Measurements from ENCODE around the gene TPK1.
A peak's percentile ranks its signal among the peaks of the same experiment; 100 is the strongest.

The TPK1 gene

DNA sequence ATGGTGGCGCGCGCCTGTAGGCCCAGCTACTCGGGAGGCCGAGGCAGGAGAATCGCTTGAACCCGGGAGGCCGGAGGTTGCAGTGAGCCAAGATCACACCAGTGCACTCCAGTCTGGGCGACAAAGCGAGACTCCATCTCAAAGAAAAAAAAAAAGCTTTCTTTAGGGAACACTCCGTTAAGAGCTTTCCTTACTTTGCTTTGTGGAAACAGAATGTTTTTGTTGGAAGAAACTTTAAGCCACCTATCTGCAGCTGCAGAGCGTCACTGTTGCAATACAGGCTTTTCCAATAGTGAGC is 641 bp upstream of the TPK1 start:
- Mint-ChIP-seq H3K27ac (peak overlapping the region; percentile 96), H3K27me3 (no peaks in the 10 kb centered on the region), H3K4me1 (peaks cover 15% of the 10 kb centered on the region), H3K4me3 (peak overlapping the region; percentile 73), H3K36me3 (peaks cover 7% of the 10 kb centered on the region), H3K9me3 (peaks cover 7% of the 10 kb centered on the region)
- DNase-seq (ENCODE audit: low spot score in 2 of 2) (no peak), ATAC-seq (ENCODE audit: low read depth) (no peak)

DNA sequence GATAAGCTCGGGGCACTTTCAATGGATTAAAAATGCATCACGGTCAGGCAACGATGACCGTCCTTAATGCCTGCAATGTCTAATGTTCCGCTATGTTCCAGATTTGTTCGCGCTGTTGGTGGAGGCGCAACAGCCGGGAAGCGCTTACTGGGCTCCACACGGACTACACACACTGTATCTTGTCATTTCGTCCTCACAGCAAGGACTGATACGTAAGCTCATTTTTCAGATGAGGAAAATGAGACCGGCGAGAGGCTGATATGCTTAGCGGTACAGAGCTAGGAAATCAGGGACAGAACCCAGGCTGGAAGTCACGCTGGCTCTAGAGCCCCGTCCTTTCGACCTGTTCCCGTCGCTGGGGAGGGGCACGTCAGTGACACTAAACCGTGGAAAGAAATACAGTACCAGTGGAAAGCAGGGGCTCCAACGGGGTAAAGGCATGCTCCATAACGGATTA is 670 bp downstream of the TPK1 start:
- H3K4me1 Mint-ChIP-seq = peaks cover 19% of the 10 kb centered on the region
- ATAC-seq (ENCODE audit: low read depth) (peak; percentile 20), DNase-seq (ENCODE audit: low spot score in 2 of 2) (no peak)
- peak overlapping the region; percentile 100 for H3K4me3 Mint-ChIP-seq
- peaks cover 8% of the 10 kb centered on the region for H3K9me3 Mint-ChIP-seq
- peaks cover 11% of the 10 kb centered on the region for H3K36me3 Mint-ChIP-seq
- no peaks in the 10 kb centered on the region for H3K27me3 Mint-ChIP-seq
- peak overlapping the region; percentile 96 for H3K27ac Mint-ChIP-seq

DNA sequence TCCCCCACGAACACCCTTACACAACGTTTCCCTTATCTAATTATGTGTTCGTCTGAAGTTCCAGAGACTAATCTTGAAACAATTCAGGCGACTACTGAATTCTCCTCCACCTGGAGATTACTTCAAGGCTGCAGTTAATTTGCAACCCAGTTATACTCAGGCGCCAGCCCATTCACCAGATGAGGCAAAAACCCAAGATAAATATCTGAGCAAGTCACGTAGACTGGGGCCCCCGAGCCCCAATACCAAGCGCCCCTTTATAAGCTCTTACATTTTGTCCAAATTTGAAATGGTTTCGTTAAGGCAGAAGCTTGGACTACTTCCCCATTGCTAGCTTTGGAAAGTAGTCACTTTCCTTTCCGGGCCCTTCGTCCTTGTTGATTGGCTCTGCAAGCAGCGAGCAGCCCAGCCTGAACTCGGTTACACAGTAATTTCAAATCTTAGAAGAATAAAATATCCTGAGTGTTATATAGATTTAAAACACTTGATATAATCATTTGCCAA is 1.2 kb downstream of the TPK1 start:
- peak; percentile 36 for ATAC-seq (ENCODE audit: low read depth)
- Mint-ChIP-seq H3K27me3 (no peaks in the 10 kb centered on the region), H3K27ac (peak overlapping the region; percentile 96), H3K4me3 (peak overlapping the region; percentile 100), H3K4me1 (peaks cover 22% of the 10 kb centered on the region), H3K9me3 (peaks cover 8% of the 10 kb centered on the region), H3K36me3 (peaks cover 11% of the 10 kb centered on the region)
- peak in 1 of 2 donors; percentile 30 for DNase-seq (ENCODE audit: low spot score in 2 of 2)

DNA sequence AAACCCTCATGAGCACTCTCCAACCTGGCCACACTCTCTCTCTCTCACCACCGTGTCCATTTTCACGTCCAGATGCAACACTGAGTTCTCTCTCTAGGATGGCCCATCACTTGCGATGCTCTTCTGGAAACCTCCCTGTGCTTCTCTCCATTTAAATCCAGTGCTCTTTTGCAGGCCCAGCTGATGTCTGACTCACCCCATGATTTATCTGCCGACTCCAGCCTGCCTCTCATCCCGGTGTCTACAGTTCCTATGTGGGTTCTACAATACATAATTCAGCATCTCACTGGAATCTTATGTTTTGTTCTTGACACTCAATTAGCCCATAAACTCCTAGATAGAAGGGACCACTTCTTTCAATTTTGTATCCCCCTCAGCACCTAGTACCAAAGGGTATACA is 5.0 kb downstream of the TPK1 start:
- Mint-ChIP-seq H3K9me3 (peaks cover 3% of the 10 kb centered on the region), H3K27ac (no peak overlapping the region)
- no peak for DNase-seq (ENCODE audit: low spot score in 2 of 2)

DNA sequence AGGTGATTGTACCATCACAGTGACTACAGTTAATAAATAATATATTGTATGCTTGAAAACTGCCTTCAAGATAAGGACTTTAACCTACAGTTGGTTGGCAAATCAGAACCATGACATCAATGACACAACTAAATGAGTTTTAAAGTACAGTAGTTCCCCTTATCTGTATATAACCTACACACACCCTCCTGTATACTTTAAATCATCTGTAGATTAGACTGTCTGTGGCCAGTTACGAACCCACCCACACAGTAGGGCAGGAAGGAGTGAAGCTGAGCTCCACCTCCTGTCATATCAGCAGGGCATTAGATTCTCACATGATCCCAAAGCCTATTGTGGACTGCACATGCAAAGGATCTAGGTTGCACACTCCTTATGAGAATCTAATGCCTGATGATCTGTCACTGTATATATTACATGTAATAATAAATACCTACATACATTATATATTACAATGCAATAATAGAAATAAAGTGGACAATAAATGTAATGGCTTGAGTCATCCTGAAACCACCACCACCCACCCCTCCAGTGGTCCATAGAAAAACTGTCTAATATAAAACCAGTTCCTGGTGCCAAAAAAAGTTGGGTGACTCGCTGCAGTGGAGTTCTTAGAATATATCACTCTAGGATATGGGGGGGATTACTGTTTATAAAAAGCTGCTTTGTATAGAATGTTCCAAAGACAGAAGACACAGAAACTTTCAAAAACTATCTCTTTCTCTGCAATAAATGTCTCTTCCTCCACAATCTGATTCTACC is 5.6 kb downstream of the TPK1 start:
- Mint-ChIP-seq H3K36me3 (peaks cover 10% of the 10 kb centered on the region), H3K4me1 (peaks cover 23% of the 10 kb centered on the region), H3K27me3 (no peaks in the 10 kb centered on the region), H3K9me3 (peaks cover 3% of the 10 kb centered on the region), H3K27ac (no peak overlapping the region), H3K4me3 (no peak overlapping the region)
- no peak for ATAC-seq (ENCODE audit: low read depth)
- DNase-seq (ENCODE audit: low spot score in 2 of 2) = no peak

More for the DNA sequence above, 5.0 kb downstream of the TPK1 start:
- peaks cover 10% of the 10 kb centered on the region for H3K36me3 Mint-ChIP-seq
- peaks cover 20% of the 10 kb centered on the region for H3K4me1 Mint-ChIP-seq
- ATAC-seq (ENCODE audit: low read depth) = no peak
- no peak overlapping the region for H3K4me3 Mint-ChIP-seq
- no peaks in the 10 kb centered on the region for H3K27me3 Mint-ChIP-seq

DNA sequence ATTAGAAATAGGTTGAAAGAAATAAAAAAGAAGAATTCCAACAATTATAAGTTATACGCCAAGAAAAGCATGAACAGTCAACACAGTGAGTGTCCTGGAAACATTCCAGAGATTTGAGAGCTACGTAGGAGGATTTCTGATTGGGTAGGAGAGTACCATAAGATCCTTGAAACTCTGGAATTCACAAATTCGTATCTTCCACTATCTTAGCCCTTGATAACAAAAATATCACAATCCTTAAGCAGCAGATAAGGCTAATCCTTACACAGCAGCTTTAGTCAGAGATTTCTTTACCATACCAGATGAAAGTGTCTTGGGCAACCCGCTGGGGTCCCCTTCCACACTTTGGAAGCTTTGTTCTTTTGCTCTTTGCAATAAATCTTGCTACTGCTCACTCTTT is 8.2 kb downstream of the TPK1 start:
- Mint-ChIP-seq H3K4me1 (peaks cover 24% of the 10 kb centered on the region), H3K4me3 (no peak overlapping the region), H3K27ac (no peak overlapping the region), H3K36me3 (peaks cover 10% of the 10 kb centered on the region), H3K27me3 (no peaks in the 10 kb centered on the region), H3K9me3 (peaks cover 3% of the 10 kb centered on the region)
- no peak for ATAC-seq (ENCODE audit: low read depth)
- no peak for DNase-seq (ENCODE audit: low spot score in 2 of 2)

DNA sequence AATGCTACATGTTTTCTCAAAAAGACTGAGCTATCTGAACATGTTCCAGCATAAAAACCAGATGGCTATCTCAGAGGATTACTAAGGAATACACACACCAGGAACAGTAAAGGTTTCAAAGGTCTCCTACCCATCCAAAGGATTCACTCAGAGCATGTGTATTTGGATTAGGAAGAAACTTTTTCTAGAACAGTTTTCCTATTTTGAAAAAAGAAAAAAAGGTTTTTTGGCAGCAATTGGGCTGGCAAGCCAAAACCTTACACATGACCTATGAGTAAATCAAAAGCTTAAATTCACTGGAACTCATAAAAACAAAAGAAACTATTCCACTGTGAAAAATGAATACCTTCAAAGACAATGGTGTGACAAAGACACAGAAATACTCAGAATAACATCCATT is 9.6 kb downstream of the TPK1 start:
- no peaks in the 10 kb centered on the region for H3K27me3 Mint-ChIP-seq
- no peak overlapping the region for H3K4me3 Mint-ChIP-seq
- DNase-seq (ENCODE audit: low spot score in 2 of 2) (no peak), ATAC-seq (ENCODE audit: low read depth) (no peak)
- peak overlapping the region; percentile 80 for H3K27ac Mint-ChIP-seq
- H3K36me3 Mint-ChIP-seq = peaks cover 10% of the 10 kb centered on the region
- H3K9me3 Mint-ChIP-seq = peaks cover 3% of the 10 kb centered on the region
- H3K4me1 Mint-ChIP-seq = peaks cover 36% of the 10 kb centered on the region

DNA sequence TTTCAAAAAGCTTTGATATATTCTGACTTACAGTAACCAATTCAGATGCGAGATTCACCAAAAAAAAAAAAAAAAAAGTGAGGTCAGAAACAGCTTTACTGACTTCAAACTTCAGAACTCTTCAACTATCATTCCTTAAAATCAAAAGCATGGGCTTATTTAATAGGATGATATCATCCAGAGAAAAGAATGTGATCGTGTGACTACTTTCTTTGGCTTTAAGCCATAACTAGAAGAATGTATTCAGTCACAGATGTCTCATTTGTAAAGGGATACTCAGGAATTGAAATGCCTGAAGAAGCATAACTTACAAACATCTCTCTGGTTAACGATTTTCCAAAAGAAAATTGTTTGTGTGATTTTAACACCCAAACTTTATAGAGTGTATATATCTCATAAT is 11.5 kb downstream of the TPK1 start:
- ATAC-seq (ENCODE audit: low read depth) (no peak), DNase-seq (ENCODE audit: low spot score in 2 of 2) (no peak)
- no peaks in the 10 kb centered on the region for H3K27me3 Mint-ChIP-seq
- H3K9me3 Mint-ChIP-seq = no peaks in the 10 kb centered on the region
- H3K27ac Mint-ChIP-seq = no peak overlapping the region
- H3K4me1 Mint-ChIP-seq = peaks cover 44% of the 10 kb centered on the region
- peaks cover 4% of the 10 kb centered on the region for H3K36me3 Mint-ChIP-seq
- no peak overlapping the region for H3K4me3 Mint-ChIP-seq

DNA sequence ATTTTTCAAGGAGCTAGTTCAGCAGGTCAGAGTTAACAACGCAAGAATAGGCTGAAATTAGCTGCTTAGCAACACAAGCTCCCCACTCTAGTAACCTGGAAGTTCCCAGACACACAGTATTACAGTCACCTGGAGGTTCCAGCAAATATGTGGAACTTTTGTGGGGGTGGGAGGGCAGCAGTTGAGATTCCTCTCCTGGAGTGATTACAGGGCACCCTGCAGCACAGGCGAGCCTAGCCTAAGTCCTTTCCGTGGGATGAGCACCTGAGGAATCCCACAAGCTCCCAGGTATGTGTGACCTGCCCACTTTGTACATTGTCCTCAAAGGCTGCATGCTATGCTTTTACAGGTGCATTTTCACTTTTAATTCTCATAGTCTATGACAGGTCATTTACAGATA is 13.6 kb downstream of the TPK1 start:
- Mint-ChIP-seq H3K27ac (no peak overlapping the region), H3K36me3 (peaks cover 2% of the 10 kb centered on the region), H3K4me1 (peaks cover 52% of the 10 kb centered on the region), H3K9me3 (no peaks in the 10 kb centered on the region), H3K4me3 (no peak overlapping the region), H3K27me3 (no peaks in the 10 kb centered on the region)
- DNase-seq (ENCODE audit: low spot score in 2 of 2) = no peak
- ATAC-seq (ENCODE audit: low read depth) = no peak

DNA sequence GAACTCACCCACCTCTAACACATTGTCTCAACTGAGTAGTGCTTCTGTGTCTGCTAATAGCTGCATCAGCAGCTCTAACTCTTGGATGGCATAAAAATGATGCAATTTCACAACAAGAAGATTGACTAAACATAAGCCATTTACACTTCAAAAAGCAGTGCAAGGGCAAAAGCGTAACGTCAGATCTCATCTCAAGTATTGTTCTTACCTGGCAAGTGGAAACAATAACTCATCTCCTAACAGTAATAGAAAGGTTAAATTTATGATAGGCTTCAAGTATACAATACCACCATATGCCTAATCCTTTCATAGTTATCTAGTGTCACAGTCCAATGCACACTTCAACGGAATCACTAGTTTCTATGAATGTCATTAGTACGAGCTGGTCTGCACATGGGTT is 14.8 kb downstream of the TPK1 start:
- Mint-ChIP-seq H3K27ac (peak overlapping the region; percentile 82), H3K9me3 (no peaks in the 10 kb centered on the region), H3K27me3 (no peaks in the 10 kb centered on the region), H3K4me1 (peaks cover 51% of the 10 kb centered on the region), H3K4me3 (peak overlapping the region; percentile 12), H3K36me3 (peaks cover 2% of the 10 kb centered on the region)
- DNase-seq (ENCODE audit: low spot score in 2 of 2) (no peak), ATAC-seq (ENCODE audit: low read depth) (no peak)

DNA sequence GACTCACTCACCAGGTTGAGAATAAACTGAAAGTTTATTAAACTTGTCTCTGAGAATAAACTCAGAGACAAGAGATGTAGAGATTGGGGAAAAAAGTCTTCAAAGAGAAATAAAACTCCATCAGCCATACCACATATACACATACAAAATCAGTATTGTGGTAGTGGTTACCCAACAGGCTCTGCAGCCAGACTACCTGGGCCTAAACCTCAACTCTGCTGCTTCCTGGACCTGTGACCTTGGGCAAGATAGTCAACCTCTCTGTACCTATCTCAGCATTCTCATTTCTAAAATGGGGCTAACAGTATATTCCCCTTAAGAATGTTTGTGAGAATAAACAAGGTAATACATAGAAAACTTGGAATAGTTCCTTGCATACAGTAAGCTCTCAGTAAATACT is 15.3 kb downstream of the TPK1 start:
- H3K9me3 Mint-ChIP-seq = no peaks in the 10 kb centered on the region
- H3K27ac Mint-ChIP-seq = peak overlapping the region; percentile 87
- H3K4me1 Mint-ChIP-seq = peaks cover 48% of the 10 kb centered on the region
- H3K36me3 Mint-ChIP-seq = peaks cover 2% of the 10 kb centered on the region
- no peak for DNase-seq (ENCODE audit: low spot score in 2 of 2)
- H3K27me3 Mint-ChIP-seq = no peaks in the 10 kb centered on the region
- no peak for ATAC-seq (ENCODE audit: low read depth)
- no peak overlapping the region for H3K4me3 Mint-ChIP-seq

DNA sequence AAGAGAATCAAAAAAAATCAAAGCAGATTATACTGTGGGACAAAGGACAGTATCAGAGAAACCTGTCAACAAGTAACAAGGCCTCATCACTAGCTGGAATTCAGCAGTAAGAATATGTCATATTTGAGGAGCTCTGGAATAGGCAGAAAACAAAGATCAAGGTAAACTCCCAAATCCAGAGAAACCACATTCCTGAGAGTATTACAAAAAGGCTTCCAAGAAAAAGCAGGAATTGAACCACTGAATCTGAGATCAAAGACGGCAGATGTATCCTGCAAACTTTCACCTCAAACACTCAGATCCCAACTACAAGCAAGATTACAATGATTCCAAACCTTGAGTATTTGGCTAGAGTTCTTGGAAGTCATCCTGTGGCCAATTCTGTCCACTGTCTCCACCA is 16.3 kb downstream of the TPK1 start:
- ATAC-seq (ENCODE audit: low read depth) (no peak), DNase-seq (ENCODE audit: low spot score in 2 of 2) (no peak)
- Mint-ChIP-seq H3K4me3 (no peak overlapping the region), H3K36me3 (peaks cover 4% of the 10 kb centered on the region), H3K27ac (peak overlapping the region; percentile 87), H3K9me3 (no peaks in the 10 kb centered on the region), H3K27me3 (no peaks in the 10 kb centered on the region), H3K4me1 (peaks cover 41% of the 10 kb centered on the region)

DNA sequence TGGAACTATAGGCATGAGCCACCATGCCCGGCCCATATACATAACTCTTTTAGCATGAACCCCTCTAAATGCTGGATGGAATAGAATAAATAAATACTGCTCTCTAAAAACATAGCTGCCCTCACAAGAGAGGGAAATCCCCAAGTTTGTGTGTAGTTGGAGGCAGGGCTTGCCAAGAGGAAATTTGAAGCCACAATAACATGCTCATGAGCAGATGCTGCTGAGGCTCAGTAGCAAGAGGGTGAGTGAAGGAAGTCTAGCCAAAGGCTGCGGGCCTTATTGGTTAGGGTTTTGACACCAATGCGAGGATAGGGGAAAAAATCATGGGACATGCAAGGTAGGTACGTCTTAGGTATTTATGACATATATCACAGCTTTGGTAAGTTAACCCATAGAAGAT is 17.3 kb downstream of the TPK1 start:
- Mint-ChIP-seq H3K9me3 (no peaks in the 10 kb centered on the region), H3K4me1 (peaks cover 42% of the 10 kb centered on the region), H3K4me3 (peak overlapping the region; percentile 1), H3K27ac (peak overlapping the region; percentile 87), H3K36me3 (peaks cover 2% of the 10 kb centered on the region), H3K27me3 (no peaks in the 10 kb centered on the region)
- ATAC-seq (ENCODE audit: low read depth) (peak; percentile 99), DNase-seq (ENCODE audit: low spot score in 2 of 2) (peak in 1 of 2 donors; percentile 65)

DNA sequence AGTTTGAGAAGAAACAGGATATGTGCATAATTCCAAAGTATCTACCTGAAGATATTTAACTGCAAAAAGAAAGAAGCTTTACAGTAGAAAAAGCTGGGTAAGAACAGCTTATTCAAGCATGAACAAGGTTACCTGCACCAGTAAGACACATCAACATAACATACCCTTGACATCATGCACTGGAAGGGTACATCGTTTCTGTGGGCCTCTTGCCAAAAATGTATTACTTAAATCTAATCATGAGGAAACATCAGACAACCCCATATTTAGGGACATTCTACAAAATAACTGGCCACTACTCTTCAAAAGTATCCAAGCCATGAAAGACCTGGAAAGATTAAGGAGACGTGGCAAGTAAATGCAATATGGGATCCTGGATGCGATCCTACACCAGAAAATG is 18.9 kb downstream of the TPK1 start:
- no peak overlapping the region for H3K27ac Mint-ChIP-seq
- ATAC-seq (ENCODE audit: low read depth) (no peak), DNase-seq (ENCODE audit: low spot score in 2 of 2) (no peak)
- no peaks in the 10 kb centered on the region for H3K9me3 Mint-ChIP-seq
- no peak overlapping the region for H3K4me3 Mint-ChIP-seq
- H3K4me1 Mint-ChIP-seq = peaks cover 39% of the 10 kb centered on the region
- H3K27me3 Mint-ChIP-seq = no peaks in the 10 kb centered on the region
- peaks cover 2% of the 10 kb centered on the region for H3K36me3 Mint-ChIP-seq

DNA sequence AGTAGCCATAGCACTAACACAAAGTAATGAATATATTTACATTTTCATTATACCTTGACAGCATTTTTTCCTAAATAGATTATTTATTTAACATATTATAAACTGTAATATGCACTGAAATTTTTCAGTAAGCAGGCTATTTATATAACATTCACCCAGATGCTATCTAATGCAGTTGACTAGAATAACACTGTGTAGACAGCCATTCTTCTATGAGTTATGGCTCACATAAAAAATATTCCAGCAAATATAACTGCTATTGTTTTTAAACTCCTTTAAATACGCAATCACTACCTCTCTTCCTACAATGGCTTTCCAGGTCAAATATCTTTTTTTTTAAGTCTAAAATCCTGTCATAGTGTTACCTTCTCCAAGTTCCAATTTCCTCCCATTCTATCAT is 21.6 kb downstream of the TPK1 start:
- no peak for ATAC-seq (ENCODE audit: low read depth)
- Mint-ChIP-seq H3K9me3 (no peaks in the 10 kb centered on the region), H3K27me3 (no peaks in the 10 kb centered on the region), H3K27ac (peak overlapping the region; percentile 75), H3K4me1 (peaks cover 24% of the 10 kb centered on the region), H3K36me3 (peaks cover 6% of the 10 kb centered on the region), H3K4me3 (no peak overlapping the region)
- no peak for DNase-seq (ENCODE audit: low spot score in 2 of 2)
